Measurements from ENCODE around the gene APEH. TPM values are rescaled to one million over a fixed set of nuclear protein-coding genes. Genes with fewer than 3 reads are reported as not detected.

Gene APEH
- total RNA-seq, 1 donor from 2014 or later, result 141 TPM

DNA sequence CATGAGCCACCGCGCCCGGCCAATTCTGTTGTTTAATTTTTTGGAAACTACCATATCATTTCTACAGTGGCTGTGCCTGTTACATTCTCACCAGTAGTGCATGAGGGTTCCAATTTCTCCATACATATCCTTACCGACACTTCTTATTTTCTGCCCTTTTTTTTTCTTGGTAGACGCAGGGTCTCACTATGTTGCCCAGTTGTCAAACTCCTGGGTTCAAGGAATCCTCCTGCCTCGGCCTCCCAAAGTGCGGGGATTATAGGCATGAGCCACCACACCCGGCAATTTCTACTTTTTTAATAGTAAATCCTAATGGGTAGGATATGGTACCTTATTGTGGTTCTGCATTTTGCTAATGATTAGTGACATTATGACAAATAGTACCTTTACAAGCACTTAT, 35.7 kb downstream of the APEH start:
- TF ChIP-seq, protein P1, sequence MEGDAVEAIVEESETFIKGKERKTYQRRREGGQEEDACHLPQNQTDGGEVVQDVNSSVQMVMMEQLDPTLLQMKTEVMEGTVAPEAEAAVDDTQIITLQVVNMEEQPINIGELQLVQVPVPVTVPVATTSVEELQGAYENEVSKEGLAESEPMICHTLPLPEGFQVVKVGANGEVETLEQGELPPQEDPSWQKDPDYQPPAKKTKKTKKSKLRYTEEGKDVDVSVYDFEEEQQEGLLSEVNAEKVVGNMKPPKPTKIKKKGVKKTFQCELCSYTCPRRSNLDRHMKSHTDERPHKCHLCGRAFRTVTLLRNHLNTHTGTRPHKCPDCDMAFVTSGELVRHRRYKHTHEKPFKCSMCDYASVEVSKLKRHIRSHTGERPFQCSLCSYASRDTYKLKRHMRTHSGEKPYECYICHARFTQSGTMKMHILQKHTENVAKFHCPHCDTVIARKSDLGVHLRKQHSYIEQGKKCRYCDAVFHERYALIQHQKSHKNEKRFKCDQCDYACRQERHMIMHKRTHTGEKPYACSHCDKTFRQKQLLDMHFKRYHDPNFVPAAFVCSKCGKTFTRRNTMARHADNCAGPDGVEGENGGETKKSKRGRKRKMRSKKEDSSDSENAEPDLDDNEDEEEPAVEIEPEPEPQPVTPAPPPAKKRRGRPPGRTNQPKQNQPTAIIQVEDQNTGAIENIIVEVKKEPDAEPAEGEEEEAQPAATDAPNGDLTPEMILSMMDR (IDR thresholded peaks at IDR 0.05; ENCODE audit: insufficient read depth, low read length, poor library complexity, severe bottlenecking), result no peak
- DNase-seq (ENCODE audit: low read depth), result no peak
- no peak overlapping the region for H3K4me3 ChIP-seq (ENCODE audit: low read depth, low read length)
- H3K27me3 ChIP-seq (ENCODE audit: control insufficient read depth, insufficient read depth, low read length), result no peaks in the 10 kb centered on the region
- H3K36me3 ChIP-seq (ENCODE audit: control insufficient read depth, insufficient read depth, low read length), result no peaks in the 10 kb centered on the region

- TF ChIP-seq, protein P1 (IDR thresholded peaks at IDR 0.05; ENCODE audit: insufficient read depth, low read length, poor library complexity, severe bottlenecking), result no peak
- H3K36me3 ChIP-seq (ENCODE audit: control insufficient read depth, insufficient read depth, low read length), result no peaks in the 10 kb centered on the region
- no peak overlapping the region for H3K4me3 ChIP-seq (ENCODE audit: low read depth, low read length)
- H3K27me3 ChIP-seq (ENCODE audit: control insufficient read depth, insufficient read depth, low read length), result no peaks in the 10 kb centered on the region
- no peak for DNase-seq (ENCODE audit: low read depth)
Measured at GRCh38 chr3:49711489-49711888, 37.3 kb downstream of the APEH start.

DNA sequence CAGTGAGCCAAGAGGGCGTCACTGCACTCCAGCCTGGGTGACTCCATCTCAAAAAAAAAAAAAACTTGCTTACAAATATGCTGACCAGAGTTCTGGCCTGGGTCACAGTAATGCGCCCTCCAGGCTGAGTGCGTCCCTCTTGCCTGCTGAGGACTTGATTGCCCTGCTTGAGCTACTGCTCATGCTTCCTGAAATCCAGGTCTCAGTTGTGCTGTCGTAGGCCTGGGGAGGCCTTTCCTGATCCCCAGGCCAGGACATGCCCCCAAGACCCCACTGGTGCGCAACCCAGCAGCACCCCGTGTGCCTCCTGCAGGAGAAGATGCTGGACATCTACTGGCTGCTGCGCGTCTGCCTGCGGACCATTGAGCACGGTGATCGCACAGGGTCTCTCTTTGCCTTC, 38.0 kb downstream of the APEH start:
- H3K36me3 ChIP-seq (ENCODE audit: control insufficient read depth, insufficient read depth, low read length), result no peaks in the 10 kb centered on the region
- H3K27me3 ChIP-seq (ENCODE audit: control insufficient read depth, insufficient read depth, low read length), result no peaks in the 10 kb centered on the region
- no peak overlapping the region for H3K4me3 ChIP-seq (ENCODE audit: low read depth, low read length)
- no peak for DNase-seq (ENCODE audit: low read depth)
- TF ChIP-seq, protein P1 (IDR thresholded peaks at IDR 0.05; ENCODE audit: insufficient read depth, low read length, poor library complexity, severe bottlenecking), result no peak

GRCh38 chr3:49712631-49713317, 38.6 kb downstream of the APEH start:
- Histone ChIP-seq H3K4me3 (ENCODE audit: low read depth, low read length) (no peak overlapping the region), H3K36me3 (ENCODE audit: control insufficient read depth, insufficient read depth, low read length) (no peaks in the 10 kb centered on the region), H3K27me3 (ENCODE audit: control insufficient read depth, insufficient read depth, low read length) (no peaks in the 10 kb centered on the region)
- TF ChIP-seq, protein P1 (IDR thresholded peaks at IDR 0.05; ENCODE audit: insufficient read depth, low read length, poor library complexity, severe bottlenecking), result no peak
- no peak for DNase-seq (ENCODE audit: low read depth)

DNA sequence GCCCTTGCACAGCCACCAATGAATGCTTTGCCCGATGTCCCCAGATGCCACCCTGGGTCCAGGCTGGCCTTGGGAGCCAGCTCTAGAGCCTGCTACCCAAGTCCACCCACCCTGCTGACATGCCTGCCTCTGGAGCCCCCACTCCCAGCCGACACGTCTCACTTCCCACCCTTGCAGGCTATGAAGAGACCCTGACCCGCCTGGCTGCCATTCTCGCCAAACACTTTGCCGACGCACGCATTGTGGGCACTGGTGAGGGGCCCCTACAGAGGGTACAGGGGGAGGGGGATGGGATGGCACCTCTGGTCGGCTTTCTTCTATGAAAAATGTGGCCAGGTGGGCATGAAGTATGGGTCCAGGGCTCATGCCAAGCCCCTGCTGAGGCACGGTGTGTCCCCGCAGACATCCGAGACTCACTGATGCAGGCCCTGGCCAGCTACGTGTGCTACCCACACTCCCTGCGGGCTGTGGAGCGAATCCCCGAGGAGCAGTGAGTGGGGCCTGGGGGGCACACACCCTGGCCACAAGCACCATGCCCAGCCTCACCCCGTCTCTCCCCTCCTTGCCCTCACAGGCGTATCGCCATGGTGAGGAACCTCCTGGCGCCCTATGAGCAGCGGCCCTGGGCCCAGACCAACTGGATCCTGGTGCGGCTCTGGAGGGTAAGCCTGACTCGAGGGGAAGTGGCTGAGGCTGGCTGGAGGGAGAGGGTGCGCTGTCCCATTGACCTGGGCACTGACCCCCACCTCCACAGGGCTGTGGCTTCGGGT, 39.4 kb downstream of the APEH start:
- peaks cover 5% of the 10 kb centered on the region for H3K27me3 ChIP-seq (ENCODE audit: control insufficient read depth, insufficient read depth, low read length)
- DNase-seq (ENCODE audit: low read depth), result no peak
- no peaks in the 10 kb centered on the region for H3K36me3 ChIP-seq (ENCODE audit: control insufficient read depth, insufficient read depth, low read length)
- TF ChIP-seq, protein P1 (IDR thresholded peaks at IDR 0.05; ENCODE audit: insufficient read depth, low read length, poor library complexity, severe bottlenecking), result no peak
- no peak overlapping the region for H3K4me3 ChIP-seq (ENCODE audit: low read depth, low read length)
